Measurements from ENCODE around the gene ANKHD1. TPM values are rescaled to one million over a fixed set of nuclear protein-coding genes. Genes with fewer than 3 reads are reported as not detected.

The ANKHD1 gene
- total and polyA plus RNA-seq, 2 of the 8 experiments (the other 6 are each of a cell fraction or from before 2014, with no cell fraction given): 69.9 to 108 TPM

- no peak for TF ChIP-seq CHD7 (IDR thresholded peaks at IDR 0.05; ENCODE audit: insufficient replicate concordance, low read length)
- TF ChIP-seq SAP30 (IDR thresholded peaks at IDR 0.05; ENCODE audit: insufficient read depth, insufficient replicate concordance, low read length): no peak
- TF ChIP-seq KDM5A (IDR thresholded peaks at IDR 0.05; ENCODE audit: low read length): no peak
Observed at GRCh38 chr5:140498591-140498990, 97.0 kb downstream of the ANKHD1 start (continued).

Measured in H1 (cell line).